IMR-90 (cell line): Measurements from ENCODE around the gene UBA5. TPM values are rescaled to one million over a fixed set of nuclear protein-coding genes. Genes with fewer than 3 reads are reported as not detected.

Experiments
- ATAC-seq: fragments of 200-7000 bp; cut with Tn5 transposase; 2 replicates; pipeline ENCODE4 v1.9.1; 2020; ENCODE audit warnings: low read depth, mild to moderate bottlenecking, moderate library complexity
- BruUV-seq: library from RNA; stranded (reverse); fragments of 400-500 nt; replicated peaks from 2 replicates; lab custom pipeline; 2021; lab: Mats Ljungman, UMichigan
- CTCF ChIA-PET: fragments of 300-600 bp; formaldehyde crosslinking; extraction: SDS; loops from one replicate; lab custom pipeline; 2021; ENCODE audit warnings: antibody characterized with exemption; lab: Yijun Ruan, JAX
- POLR2A ChIA-PET: fragments of 300-600 bp; sonication (Branson Sonifier 250); formaldehyde crosslinking; loops from one replicate; lab custom pipeline; 2022; ENCODE audit warnings: antibody characterized with exemption; ENCODE audit not compliant: unreplicated experiment; lab: Charles Lee
- DNase-seq: peaks from one replicate; pipeline ENCODE4 v3.0.0; 2013
- H2AFZ ChIP-seq: replicated peaks from 2 replicates; pipeline ENCODE3; 2013; ENCODE audit warnings: low read length, mild to moderate bottlenecking; ENCODE audit not compliant: poor library complexity
- H2AK5ac ChIP-seq: 2 replicates; pipeline ENCODE4 v1.6.1; 2013; ENCODE audit warnings: low read depth, low read length, inconsistent platforms
- H2AK9ac ChIP-seq: replicated peaks from 2 replicates; pipeline ENCODE3; 2013; ENCODE audit warnings: mild to moderate bottlenecking, low read depth, low read length, moderate library complexity; ENCODE audit not compliant: poor library complexity
- H2BK120ac ChIP-seq: 2 replicates; pipeline ENCODE4 v1.6.1; 2013; ENCODE audit warnings: low read depth, low read length, inconsistent platforms
- H2BK15ac ChIP-seq: 3 replicates; pipeline ENCODE4 v1.6.1; 2013; ENCODE audit warnings: low read depth, low read length, inconsistent platforms
- H2BK20ac ChIP-seq: 2 replicates; pipeline ENCODE4 v1.6.1; 2013; ENCODE audit warnings: low read depth, mild to moderate bottlenecking, inconsistent platforms, low read length, moderate library complexity
- H2BK5ac ChIP-seq: 2 replicates; pipeline ENCODE4 v1.6.1; 2013; ENCODE audit warnings: mild to moderate bottlenecking, low read depth, low read length, inconsistent platforms; ENCODE audit not compliant: poor library complexity, severe bottlenecking
- H3K14ac ChIP-seq: replicated peaks from 2 replicates; pipeline ENCODE4 v1.6.1; 2013; ENCODE audit warnings: low read depth, low read length, inconsistent platforms
- H3K18ac ChIP-seq: 2 replicates; pipeline ENCODE4 v1.6.1; 2013; ENCODE audit warnings: low read depth, low read length, control low read depth
- H3K23ac ChIP-seq: 2 replicates; pipeline ENCODE4 v1.6.1; 2013; ENCODE audit warnings: low read depth, low read length, inconsistent platforms
- H3K27ac ChIP-seq: 2 replicates; pipeline ENCODE4 v1.5.1; 2013; ENCODE audit warnings: mild to moderate bottlenecking, control low read depth, low read length; ENCODE audit not compliant: insufficient read depth
- H3K27me3 ChIP-seq: 2 replicates; pipeline ENCODE4 v1.6.1; 2013; ENCODE audit warnings: low read length; ENCODE audit not compliant: control insufficient read depth, insufficient read depth
- H3K36me3 ChIP-seq: 2 replicates; pipeline ENCODE4 v1.6.1; 2013; ENCODE audit warnings: low read length, mixed read lengths; ENCODE audit not compliant: control insufficient read depth, insufficient read depth
- H3K4ac ChIP-seq: 2 replicates; pipeline ENCODE4 v1.6.1; 2013; ENCODE audit warnings: low read depth, low read length, inconsistent platforms
- H3K4me1 ChIP-seq: 2 replicates; pipeline ENCODE4 v1.6.1; 2013; ENCODE audit warnings: low read length, mixed read lengths; ENCODE audit not compliant: control insufficient read depth, insufficient read depth
- H3K4me2 ChIP-seq: 2 replicates; pipeline ENCODE4 v1.6.1; 2013; ENCODE audit warnings: low read depth, mild to moderate bottlenecking, control low read depth, low read length, moderate library complexity
- H3K4me3 ChIP-seq: 2 replicates; pipeline ENCODE4 v1.5.1; 2013; ENCODE audit warnings: low read depth, mild to moderate bottlenecking, control low read depth, low read length, moderate library complexity; ENCODE audit not compliant: insufficient read depth
- H3K56ac ChIP-seq: 2 replicates; pipeline ENCODE4 v1.6.1; 2013; ENCODE audit warnings: low read length, inconsistent platforms; ENCODE audit not compliant: insufficient read depth; ENCODE audit errors: extremely low read depth
- H3K79me1 ChIP-seq, 2 experiments: 2 replicates each; pipeline ENCODE4 v1.6.1; 2013; ENCODE audit warnings: low read length in 2 of 2, inconsistent platforms in 1 of 2, low read depth in 1 of 2
- H3K9ac ChIP-seq: 2 replicates; pipeline ENCODE4 v1.6.1; 2013; ENCODE audit warnings: low read depth, low read length, control low read depth
- H3K9me1 ChIP-seq: 2 replicates; pipeline ENCODE4 v1.6.1; 2013; ENCODE audit warnings: low read length, inconsistent platforms; ENCODE audit not compliant: insufficient read depth
- H3K9me3 ChIP-seq: 2 replicates; pipeline ENCODE4 v1.6.1; 2013; ENCODE audit warnings: low read length; ENCODE audit not compliant: control insufficient read depth, insufficient read depth
- H4K20me1 ChIP-seq: 2 replicates; pipeline ENCODE4 v1.6.1; 2013; ENCODE audit warnings: low read length, inconsistent platforms; ENCODE audit not compliant: insufficient read depth
- H4K5ac ChIP-seq: 2 replicates; pipeline ENCODE4 v1.6.1; 2013; ENCODE audit warnings: mild to moderate bottlenecking, low read depth, low read length, control low read depth
- H4K8ac ChIP-seq, 2 experiments: 2 replicates each; pipeline ENCODE4 v1.6.1; 2013; ENCODE audit warnings: low read depth in 2 of 2, low read length in 2 of 2, control low read depth in 1 of 2, inconsistent platforms in 1 of 2
- H4K91ac ChIP-seq: 2 replicates; pipeline ENCODE4 v1.6.1; 2013; ENCODE audit warnings: low read depth, low read length, inconsistent platforms; ENCODE audit not compliant: insufficient read depth
- BHLHE40 ChIP-seq: fragments of 150-350 bp; IDR thresholded peaks from 2 replicates; pipeline ENCODE4 v1.6.1; 2016; ENCODE audit warnings: mild to moderate bottlenecking, low read depth, low read length
- CEBPB ChIP-seq: IDR thresholded peaks from 2 replicates; pipeline ENCODE4 v1.6.1; 2012; ENCODE audit warnings: low read depth, low read length, improper control_type of control experiment
- MAFK ChIP-seq: IDR thresholded peaks from 2 replicates; pipeline ENCODE4 v1.6.1; 2012; ENCODE audit warnings: low read depth, low read length, improper control_type of control experiment
- MAZ ChIP-seq: IDR thresholded peaks from 2 replicates; pipeline ENCODE4 v1.6.1; 2012; ENCODE audit warnings: low read depth, mild to moderate bottlenecking, low read length, improper control_type of control experiment, moderate library complexity, borderline replicate concordance
- NFE2L2 ChIP-seq: fragments of 150-350 bp; IDR thresholded peaks from 2 replicates; pipeline ENCODE4 v1.6.1; 2016; ENCODE audit warnings: low read depth, mild to moderate bottlenecking, low read length
- RCOR1 ChIP-seq: IDR thresholded peaks from 2 replicates; pipeline ENCODE4 v1.6.1; 2012; ENCODE audit warnings: mild to moderate bottlenecking, low read length, improper control_type of control experiment; ENCODE audit not compliant: insufficient replicate concordance
- RFX5 ChIP-seq: IDR thresholded peaks from 2 replicates; pipeline ENCODE4 v1.8.0; 2012; ENCODE audit warnings: low read depth, mild to moderate bottlenecking, low read length, moderate library complexity
- SMC3 ChIP-seq: fragments of 150-350 bp; IDR thresholded peaks from 2 replicates; pipeline ENCODE4 v1.6.1; 2016; ENCODE audit warnings: low read depth, mild to moderate bottlenecking, antibody characterized with exemption, low read length, moderate library complexity
- WGBS, 2 experiments: methylation state at CpG; one replicate each; pipeline versions ENCODE4 v1.1.5 to v1.1.7; 2013; ENCODE audit warnings: missing lambda C conversion rate in 2 of 2; ENCODE audit not compliant: insufficient read length in 1 of 2; ENCODE audit errors: extremely low coverage in 2 of 2; 5-methylcytosine and 5-hydroxymethylcytosine counted together
- dilution Hi-C: fragments of 300-500 bp; cut with HindIII; formaldehyde crosslinking; loops from one replicate; pipeline ENCODE4 v1.14.3; 2018; ENCODE audit warnings: low sequenced_read_pairs; ENCODE audit not compliant: unreplicated experiment
- in situ Hi-C: fragments of 300-500 bp; cut with MboI; formaldehyde crosslinking; loops from 3 replicates; pipeline ENCODE4 v1.14.3; 2019; ENCODE audit warnings: low sequenced_read_pairs, inconsistent platforms, mixed read lengths
- intact Hi-C: fragments of 100-400 bp; cut with micrococcal nuclease; formaldehyde crosslinking; loops from 2 replicates; pipeline ENCODE4 v1.10.0; 2022
- polyA plus RNA-seq, 3 experiments: library from polyadenylated mRNA; depleted of rRNA; stranded (reverse); fragments of >200 nt; gene quantifications; 2 replicates each; pipeline ENCODE4 v1.2.3, GENCODE V29; 2012; ENCODE audit warnings: low replicate concordance in 1 of 3
- total RNA-seq: library from RNA; depleted of rRNA; stranded (reverse); fragments of >200 nt; gene quantifications from 2 replicates; pipeline ENCODE4 v1.2.3, GENCODE V29; 2012
- TF ChIP-seq, protein P1 (sequence below): fragments of 150-350 bp; IDR thresholded peaks from 2 replicates; pipeline ENCODE4 v1.6.1; 2017; ENCODE audit warnings: mild to moderate bottlenecking, antibody characterized with exemption, low read length, low read depth
- TF ChIP-seq, protein P2 (sequence below): fragments of 150-350 bp; IDR thresholded peaks from 2 replicates; pipeline ENCODE4 v1.6.1; 2016; ENCODE audit warnings: low read depth, mild to moderate bottlenecking, low read length, moderate library complexity, borderline replicate concordance
- TF ChIP-seq, protein P3 (sequence below): conservative IDR thresholded peaks from 2 replicates; pipeline ENCODE4 v1.5.1; 2012; ENCODE audit warnings: mild to moderate bottlenecking, low read depth, low read length, improper control_type of control experiment

The UBA5 gene
- total and polyA plus RNA-seq, 2 of the 4 experiments (the other 2 are of a cell fraction) = 20.3 to 30.4 TPM

DNA sequence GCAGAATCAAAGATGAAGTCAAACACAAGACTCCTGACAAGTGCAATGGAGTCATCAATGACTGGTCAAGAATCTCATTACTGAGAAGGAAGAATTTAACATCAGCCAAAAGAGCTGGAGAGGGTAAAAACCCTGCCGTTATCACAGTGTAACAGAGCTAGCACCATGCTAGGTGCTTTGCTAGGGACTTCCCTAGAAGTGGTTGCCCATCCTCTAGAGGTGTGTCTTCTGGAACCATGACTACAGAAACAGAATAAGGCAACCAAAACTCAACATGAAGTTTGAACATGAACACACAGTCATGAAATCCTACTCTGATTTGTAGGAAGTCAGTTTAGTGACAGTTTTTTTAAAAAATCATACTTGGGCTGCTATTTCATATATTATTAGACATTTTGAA is 10.0 kb upstream of the UBA5 start:
- TF ChIP-seq, protein P1, sequence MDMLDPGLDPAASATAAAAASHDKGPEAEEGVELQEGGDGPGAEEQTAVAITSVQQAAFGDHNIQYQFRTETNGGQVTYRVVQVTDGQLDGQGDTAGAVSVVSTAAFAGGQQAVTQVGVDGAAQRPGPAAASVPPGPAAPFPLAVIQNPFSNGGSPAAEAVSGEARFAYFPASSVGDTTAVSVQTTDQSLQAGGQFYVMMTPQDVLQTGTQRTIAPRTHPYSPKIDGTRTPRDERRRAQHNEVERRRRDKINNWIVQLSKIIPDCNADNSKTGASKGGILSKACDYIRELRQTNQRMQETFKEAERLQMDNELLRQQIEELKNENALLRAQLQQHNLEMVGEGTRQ = no peak
- TF ChIP-seq SMC3 (no peak), MAZ (no peak), NFE2L2 (no peak), RCOR1 (no peak), BHLHE40 (no peak), MAFK (no peak), RFX5 (no peak), CEBPB (no peak)
- TF ChIP-seq, protein P2, sequence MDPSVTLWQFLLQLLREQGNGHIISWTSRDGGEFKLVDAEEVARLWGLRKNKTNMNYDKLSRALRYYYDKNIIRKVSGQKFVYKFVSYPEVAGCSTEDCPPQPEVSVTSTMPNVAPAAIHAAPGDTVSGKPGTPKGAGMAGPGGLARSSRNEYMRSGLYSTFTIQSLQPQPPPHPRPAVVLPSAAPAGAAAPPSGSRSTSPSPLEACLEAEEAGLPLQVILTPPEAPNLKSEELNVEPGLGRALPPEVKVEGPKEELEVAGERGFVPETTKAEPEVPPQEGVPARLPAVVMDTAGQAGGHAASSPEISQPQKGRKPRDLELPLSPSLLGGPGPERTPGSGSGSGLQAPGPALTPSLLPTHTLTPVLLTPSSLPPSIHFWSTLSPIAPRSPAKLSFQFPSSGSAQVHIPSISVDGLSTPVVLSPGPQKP = no peak
- TF ChIP-seq, protein P3, sequence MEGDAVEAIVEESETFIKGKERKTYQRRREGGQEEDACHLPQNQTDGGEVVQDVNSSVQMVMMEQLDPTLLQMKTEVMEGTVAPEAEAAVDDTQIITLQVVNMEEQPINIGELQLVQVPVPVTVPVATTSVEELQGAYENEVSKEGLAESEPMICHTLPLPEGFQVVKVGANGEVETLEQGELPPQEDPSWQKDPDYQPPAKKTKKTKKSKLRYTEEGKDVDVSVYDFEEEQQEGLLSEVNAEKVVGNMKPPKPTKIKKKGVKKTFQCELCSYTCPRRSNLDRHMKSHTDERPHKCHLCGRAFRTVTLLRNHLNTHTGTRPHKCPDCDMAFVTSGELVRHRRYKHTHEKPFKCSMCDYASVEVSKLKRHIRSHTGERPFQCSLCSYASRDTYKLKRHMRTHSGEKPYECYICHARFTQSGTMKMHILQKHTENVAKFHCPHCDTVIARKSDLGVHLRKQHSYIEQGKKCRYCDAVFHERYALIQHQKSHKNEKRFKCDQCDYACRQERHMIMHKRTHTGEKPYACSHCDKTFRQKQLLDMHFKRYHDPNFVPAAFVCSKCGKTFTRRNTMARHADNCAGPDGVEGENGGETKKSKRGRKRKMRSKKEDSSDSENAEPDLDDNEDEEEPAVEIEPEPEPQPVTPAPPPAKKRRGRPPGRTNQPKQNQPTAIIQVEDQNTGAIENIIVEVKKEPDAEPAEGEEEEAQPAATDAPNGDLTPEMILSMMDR = no peak
- Histone ChIP-seq H2BK120ac (no peak overlapping the region), H3K4ac (no peak overlapping the region), H3K9me1 (0 out of 2 replicates have a peak, but pooled peaks cover 5% of the 10 kb centered on the region), H2AK5ac (no peak overlapping the region), H3K18ac (no peak overlapping the region), H3K14ac (no peak overlapping the region), H3K4me3 (no peak overlapping the region), H2BK20ac (no peak overlapping the region), H2AK9ac (no peak overlapping the region), H3K36me3 (peaks cover 2% of the 10 kb centered on the region), H4K8ac (no peak overlapping the region), H4K20me1 (no peaks in the 10 kb centered on the region), H4K91ac (no peak overlapping the region), H3K79me1 (peaks cover 10 to 21% of the 10 kb centered on the region in 2 experiments), H3K56ac (no peak overlapping the region), H3K23ac (no peak overlapping the region), H3K9ac (no peak overlapping the region), H4K5ac (no peak overlapping the region), H2BK5ac (no peak overlapping the region), H3K27ac (no peak overlapping the region), H3K9me3 (no peaks in the 10 kb centered on the region), H3K27me3 (no peaks in the 10 kb centered on the region), H2BK15ac (no peak overlapping the region), H3K4me2 (no peak overlapping the region), H2AFZ (no peak overlapping the region), H3K4me1 (peaks cover 3% of the 10 kb centered on the region; the same call in 1 of the 2 replicates)
- ChIA-PET CTCF (interaction anchor here (2.0 kb wide), 1 partner anchor 114 kb away, joined by 5 read pairs; no protein-coding TSS in a partner anchor), POLR2A (no interaction called here)
- BruUV-seq = no TSS peak
- DNase-seq (no peak), ATAC-seq (no peak)
- in situ Hi-C loops (no loop called here), dilution Hi-C loops (no loop called here), intact Hi-C loops (no loop called here)
- no CpG with 5 or more reads among the region's 1 CpG for WGBS, 2 experiments
